ENCODE data around the gene CERS6.

- TF ChIP-seq GABPA (IDR thresholded peaks at IDR 0.05 in 1 of 2, conservative IDR thresholded peaks at IDR 0.05 in 1 of 2) = no peak
- TF ChIP-seq CTCF (IDR thresholded peaks at IDR 0.05; ENCODE audit: low read depth, low read length, missing input control) = no peak
- TF ChIP-seq EGR1 (IDR thresholded peaks at IDR 0.05; ENCODE audit: low read depth in 2 of 2) = no peak
- no peak for TF ChIP-seq JUND (IDR thresholded peaks at IDR 0.05)
- TF ChIP-seq ATF3 (IDR thresholded peaks at IDR 0.05) = no peak
- no peak for TF ChIP-seq REST (IDR thresholded peaks at IDR 0.05)
- TF ChIP-seq YY1 (IDR thresholded peaks at IDR 0.05) = no peak
- TF ChIP-seq RXRA (IDR thresholded peaks at IDR 0.05) = no peak
- no peak for TF ChIP-seq FOXA2 (IDR thresholded peaks at IDR 0.05)
- no peak for TF ChIP-seq MAX (IDR thresholded peaks at IDR 0.05)
- TF ChIP-seq RAD21 (IDR thresholded peaks at IDR 0.05) = no peak
- TF ChIP-seq ZBTB33 (IDR thresholded peaks at IDR 0.05) = no peak
Observed at GRCh38 chr2:168781191-168781817, 325.2 kb downstream of the CERS6 start.

All from liver (tissue), 3 donors.